Activated CD4-positive, alpha-beta T cell treated with anti-CD3 and anti-CD28 coated beads, Interleukin-2, amount 10 ng/mL, durations not matched to agents 7 days and 5 days (primary cell): ENCODE data around the gene MRGPRX2. TPM values are rescaled to one million over a fixed set of nuclear protein-coding genes. Genes with fewer than 3 reads are reported as not detected.

Experiments used
- CTCF ChIA-PET: fragments of 350-600 bp; sonication (Branson Sonifier 250); formaldehyde crosslinking; loops from one replicate; lab custom pipeline; 2021; ENCODE audit warnings: antibody characterized with exemption; lab: Charles Lee
- POLR2A ChIA-PET: fragments of 350-600 bp; sonication (Branson Sonifier 250); formaldehyde crosslinking; loops from one replicate; lab custom pipeline; 2021; ENCODE audit warnings: antibody characterized with exemption; lab: Charles Lee
- DNase-seq: peaks from one replicate; pipeline ENCODE4 v3.0.0-alpha.2; 2020
- H3K27ac Mint-ChIP-seq: one replicate; pipeline ENCODE4 v1.8.0; 2021; ENCODE audit warnings: mild to moderate bottlenecking, moderate library complexity, mixed read lengths
- H3K27me3 Mint-ChIP-seq: one replicate; pipeline ENCODE4 v1.8.0; 2021; ENCODE audit warnings: mixed read lengths
- H3K36me3 Mint-ChIP-seq: one replicate; pipeline ENCODE4 v1.8.0; 2021; ENCODE audit warnings: low read depth, mixed read lengths
- H3K4me1 Mint-ChIP-seq: one replicate; pipeline ENCODE4 v1.8.0; 2021; ENCODE audit warnings: mixed read lengths
- H3K4me3 Mint-ChIP-seq: one replicate; pipeline ENCODE4 v1.8.0; 2021; ENCODE audit warnings: mild to moderate bottlenecking, moderate library complexity, mixed read lengths
- H3K9me3 Mint-ChIP-seq: one replicate; pipeline ENCODE4 v1.8.0; 2021; ENCODE audit warnings: mixed read lengths
- total RNA-seq, 2 experiments: library from RNA; stranded (reverse); gene quantifications; one replicate each; pipeline ENCODE4 v1.2.3, GENCODE V29; 2021

MRGPRX2 gene
- total RNA-seq, 2 experiments from 2014 or later: not detected

DNA sequence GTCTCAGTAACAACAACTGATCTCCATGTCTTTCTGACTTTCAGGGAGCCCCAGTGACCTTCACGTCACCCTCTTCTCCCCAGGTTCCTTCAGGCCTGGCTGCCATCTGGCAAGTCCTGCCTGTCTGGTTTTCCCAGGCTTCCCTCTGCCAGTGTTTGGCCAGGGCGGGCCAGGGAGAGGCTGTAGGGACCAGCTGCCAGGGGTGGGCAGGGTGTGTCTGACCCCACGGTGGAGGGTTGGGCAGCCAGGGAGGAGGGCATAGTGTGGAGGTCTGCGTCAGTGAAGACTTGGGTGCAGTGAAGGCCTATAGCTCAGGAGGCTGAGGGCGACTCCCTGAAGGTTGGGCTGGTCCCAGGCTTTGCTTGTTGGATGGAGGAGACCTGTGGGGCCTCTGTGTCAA lies 11.9 kb upstream of the MRGPRX2 start:
- Mint-ChIP-seq H3K4me3 (no peak overlapping the region), H3K27ac (no peak overlapping the region), H3K36me3 (no peaks in the 10 kb centered on the region), H3K4me1 (peaks cover 4% of the 10 kb centered on the region), H3K27me3 (peaks cover 6% of the 10 kb centered on the region), H3K9me3 (no peaks in the 10 kb centered on the region)
- ChIA-PET POLR2A (no interaction called here), CTCF (no interaction called here)
- DNase-seq: no peak

DNA sequence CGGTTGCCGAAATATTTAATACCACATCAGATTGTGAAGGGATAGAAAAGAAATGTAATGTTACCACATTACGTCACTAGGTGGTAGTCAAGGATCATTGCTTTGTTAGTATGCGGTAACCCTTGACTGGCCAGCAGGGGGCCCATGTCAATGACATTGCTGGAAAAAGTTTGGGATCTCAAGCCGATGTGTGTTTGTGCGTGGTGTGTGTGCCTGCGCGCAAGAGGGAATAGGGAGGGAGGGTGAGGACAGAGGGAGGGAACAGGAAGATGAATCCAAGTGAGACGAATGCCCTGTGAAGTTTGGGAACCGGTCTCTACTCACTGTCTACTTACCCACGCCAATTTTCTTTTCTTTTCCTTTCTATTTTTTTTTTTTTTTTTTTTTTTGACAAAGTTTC lies 10.7 kb upstream of the MRGPRX2 start:
- ChIA-PET POLR2A (no interaction called here), CTCF (interaction anchor here (0.8 to 1.8 kb wide), 5 partner anchors 11 to 1199 kb away, joined by 3 to 10 read pairs (median 5); partner anchors contain the start of genes E2F8 and MRGPRX2)
- peak overlapping the region; percentile 1 for H3K4me3 Mint-ChIP-seq
- H3K27ac Mint-ChIP-seq: no peak overlapping the region
- peaks cover 4% of the 10 kb centered on the region for H3K4me1 Mint-ChIP-seq
- peaks cover 6% of the 10 kb centered on the region for H3K27me3 Mint-ChIP-seq
- peak; percentile 65 for DNase-seq
- no peaks in the 10 kb centered on the region for H3K36me3 Mint-ChIP-seq
- no peaks in the 10 kb centered on the region for H3K9me3 Mint-ChIP-seq

GRCh38 chr11:19059833-19060232 lies 684 bp downstream of the MRGPRX2 start:
- Mint-ChIP-seq H3K4me1 (peaks cover 18% of the 10 kb centered on the region), H3K36me3 (no peaks in the 10 kb centered on the region), H3K4me3 (no peak overlapping the region), H3K9me3 (no peaks in the 10 kb centered on the region), H3K27ac (no peak overlapping the region), H3K27me3 (peaks cover 13% of the 10 kb centered on the region)
- CTCF ChIA-PET: interaction anchor here (2.1 kb wide), 1 partner anchor 11 kb away, joined by 10 read pairs; no protein-coding TSS in a partner anchor
- DNase-seq: no peak
- POLR2A ChIA-PET: no interaction called here

DNA sequence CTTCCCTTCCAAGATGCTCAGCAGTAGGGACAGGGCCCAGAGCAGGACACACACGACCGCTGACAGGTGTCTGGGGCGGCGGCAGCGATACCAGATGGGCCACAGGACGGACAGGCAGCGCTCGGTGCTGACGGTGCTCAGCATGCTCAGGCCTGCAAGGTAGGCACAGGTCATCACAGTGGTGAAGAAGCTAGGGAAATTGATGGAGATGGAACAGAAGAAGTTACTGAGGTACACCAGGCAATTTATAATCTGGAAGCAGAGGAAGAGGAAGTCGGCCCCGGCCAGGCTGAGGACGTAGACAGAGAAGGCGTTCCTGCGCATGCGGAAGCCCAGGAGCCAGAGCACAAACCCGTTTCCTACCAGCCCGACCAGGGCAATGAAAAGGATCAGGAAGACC lies 4.6 kb downstream of the MRGPRX2 start:
- Mint-ChIP-seq H3K27ac (no peak overlapping the region), H3K27me3 (peaks cover 11% of the 10 kb centered on the region), H3K36me3 (no peaks in the 10 kb centered on the region), H3K9me3 (peaks cover 2% of the 10 kb centered on the region), H3K4me3 (no peak overlapping the region), H3K4me1 (peaks cover 10% of the 10 kb centered on the region)
- CTCF ChIA-PET: no interaction called here
- POLR2A ChIA-PET: no interaction called here
- DNase-seq: no peak

GRCh38 chr11:19055016-19055415 lies 5.5 kb downstream of the MRGPRX2 start:
- peaks cover 1% of the 10 kb centered on the region for H3K4me1 Mint-ChIP-seq
- ChIA-PET POLR2A (no interaction called here), CTCF (no interaction called here)
- DNase-seq: no peak
- H3K27ac Mint-ChIP-seq: no peak overlapping the region
- peaks cover 4% of the 10 kb centered on the region for H3K9me3 Mint-ChIP-seq
- H3K4me3 Mint-ChIP-seq: no peak overlapping the region
- H3K27me3 Mint-ChIP-seq: peaks cover 11% of the 10 kb centered on the region
- H3K36me3 Mint-ChIP-seq: no peaks in the 10 kb centered on the region

- Mint-ChIP-seq H3K27me3 (peaks cover 13% of the 10 kb centered on the region), H3K9me3 (peaks cover 4% of the 10 kb centered on the region), H3K27ac (no peak overlapping the region), H3K36me3 (no peaks in the 10 kb centered on the region), H3K4me3 (no peak overlapping the region), H3K4me1 (no peaks in the 10 kb centered on the region)
- ChIA-PET CTCF (no interaction called here), POLR2A (no interaction called here)
- no peak for DNase-seq
These were observed 6.6 kb downstream of the MRGPRX2 start for GRCh38 chr11:19053909-19054308.

DNA sequence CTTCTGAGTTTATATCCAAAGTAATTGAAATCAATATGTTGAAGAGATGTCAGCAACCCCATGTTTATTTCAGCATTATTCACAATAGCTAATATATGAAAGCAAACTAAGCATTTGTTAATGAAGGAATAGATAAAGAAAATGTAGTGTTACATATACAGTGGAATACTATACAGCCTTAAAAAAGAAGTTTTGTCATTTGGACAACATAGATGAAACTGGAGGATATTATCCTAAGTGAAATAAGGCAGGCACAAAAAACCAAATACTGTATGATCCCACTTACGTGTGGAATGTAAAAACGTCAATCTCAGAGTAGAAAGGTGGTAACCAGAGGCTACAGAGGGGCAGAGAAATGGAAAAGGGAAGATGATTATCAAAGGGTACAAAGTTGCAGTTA lies 10.2 kb downstream of the MRGPRX2 start:
- CTCF ChIA-PET: no interaction called here
- H3K27ac Mint-ChIP-seq: no peak overlapping the region
- no peaks in the 10 kb centered on the region for H3K4me1 Mint-ChIP-seq
- H3K27me3 Mint-ChIP-seq: peaks cover 29% of the 10 kb centered on the region
- DNase-seq: no peak
- POLR2A ChIA-PET: no interaction called here
- peaks cover 4% of the 10 kb centered on the region for H3K9me3 Mint-ChIP-seq
- no peaks in the 10 kb centered on the region for H3K36me3 Mint-ChIP-seq
- H3K4me3 Mint-ChIP-seq: no peak overlapping the region

- Mint-ChIP-seq H3K4me1 (no peaks in the 10 kb centered on the region), H3K36me3 (no peaks in the 10 kb centered on the region), H3K4me3 (no peak overlapping the region), H3K9me3 (peaks cover 4% of the 10 kb centered on the region), H3K27ac (no peak overlapping the region), H3K27me3 (peaks cover 32% of the 10 kb centered on the region)
- POLR2A ChIA-PET: no interaction called here
- CTCF ChIA-PET: no interaction called here
- DNase-seq: no peak
These were observed 11.2 kb downstream of the MRGPRX2 start for GRCh38 chr11:19049351-19049750.

GRCh38 chr11:19040051-19040450 lies 20.5 kb downstream of the MRGPRX2 start:
- no peak overlapping the region for H3K4me3 Mint-ChIP-seq
- DNase-seq: no peak
- peaks cover 26% of the 10 kb centered on the region for H3K27me3 Mint-ChIP-seq
- CTCF ChIA-PET: no interaction called here
- POLR2A ChIA-PET: no interaction called here
- H3K4me1 Mint-ChIP-seq: no peaks in the 10 kb centered on the region
- no peaks in the 10 kb centered on the region for H3K9me3 Mint-ChIP-seq
- H3K36me3 Mint-ChIP-seq: no peaks in the 10 kb centered on the region
- H3K27ac Mint-ChIP-seq: no peak overlapping the region

- DNase-seq: no peak
- Mint-ChIP-seq H3K4me1 (no peaks in the 10 kb centered on the region), H3K27ac (no peak overlapping the region), H3K36me3 (no peaks in the 10 kb centered on the region), H3K27me3 (peaks cover 25% of the 10 kb centered on the region), H3K9me3 (no peaks in the 10 kb centered on the region), H3K4me3 (no peak overlapping the region)
- POLR2A ChIA-PET: no interaction called here
- CTCF ChIA-PET: no interaction called here
These were observed 21.1 kb downstream of the MRGPRX2 start for GRCh38 chr11:19039409-19039808.

- Mint-ChIP-seq H3K9me3 (no peaks in the 10 kb centered on the region), H3K27ac (no peak overlapping the region), H3K4me1 (no peaks in the 10 kb centered on the region), H3K27me3 (peaks cover 8% of the 10 kb centered on the region), H3K4me3 (no peak overlapping the region), H3K36me3 (no peaks in the 10 kb centered on the region)
- CTCF ChIA-PET: no interaction called here
- POLR2A ChIA-PET: no interaction called here
- no peak for DNase-seq
These were observed 27.5 kb downstream of the MRGPRX2 start for GRCh38 chr11:19032990-19033389.

DNA sequence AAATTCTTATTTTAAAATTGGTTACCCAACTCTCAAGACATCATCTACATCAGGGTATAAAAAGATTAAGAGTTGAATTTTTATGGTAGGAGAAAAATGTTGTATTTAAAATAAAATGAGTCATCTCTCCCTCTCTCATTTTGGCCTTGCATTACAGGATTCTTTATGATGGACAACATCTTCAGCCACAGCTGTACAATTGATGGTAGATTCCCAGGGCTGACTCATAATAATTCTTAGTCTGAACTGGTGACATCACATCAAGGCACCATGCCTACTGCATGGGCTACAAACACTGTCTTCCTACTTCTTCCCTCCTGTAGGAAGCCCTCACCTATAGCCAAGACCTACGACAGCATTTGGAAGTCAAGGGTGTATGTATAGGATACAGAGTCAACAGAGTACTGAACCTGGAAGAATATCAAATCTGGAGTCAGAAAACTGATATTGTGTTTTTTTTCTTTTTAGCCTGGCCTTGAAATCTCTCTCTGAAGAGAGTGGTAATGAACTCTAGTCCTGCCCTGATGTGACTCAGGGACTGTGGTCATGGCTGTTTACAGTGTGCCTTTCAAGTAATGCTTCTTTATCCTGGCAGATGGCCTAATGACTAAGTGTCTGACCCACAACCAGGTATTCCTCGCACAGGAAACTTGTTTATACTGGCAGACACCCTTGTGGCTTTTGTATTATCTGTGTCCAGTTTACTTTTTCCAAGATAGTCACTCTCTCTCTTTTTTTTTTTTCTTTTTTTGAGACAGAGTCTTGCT lies 32.5 kb downstream of the MRGPRX2 start:
- DNase-seq: no peak
- CTCF ChIA-PET: no interaction called here
- H3K27ac Mint-ChIP-seq: no peak overlapping the region
- H3K4me3 Mint-ChIP-seq: no peak overlapping the region
- H3K27me3 Mint-ChIP-seq: no peaks in the 10 kb centered on the region
- no peaks in the 10 kb centered on the region for H3K9me3 Mint-ChIP-seq
- H3K36me3 Mint-ChIP-seq: no peaks in the 10 kb centered on the region
- POLR2A ChIA-PET: no interaction called here
- no peaks in the 10 kb centered on the region for H3K4me1 Mint-ChIP-seq

DNA sequence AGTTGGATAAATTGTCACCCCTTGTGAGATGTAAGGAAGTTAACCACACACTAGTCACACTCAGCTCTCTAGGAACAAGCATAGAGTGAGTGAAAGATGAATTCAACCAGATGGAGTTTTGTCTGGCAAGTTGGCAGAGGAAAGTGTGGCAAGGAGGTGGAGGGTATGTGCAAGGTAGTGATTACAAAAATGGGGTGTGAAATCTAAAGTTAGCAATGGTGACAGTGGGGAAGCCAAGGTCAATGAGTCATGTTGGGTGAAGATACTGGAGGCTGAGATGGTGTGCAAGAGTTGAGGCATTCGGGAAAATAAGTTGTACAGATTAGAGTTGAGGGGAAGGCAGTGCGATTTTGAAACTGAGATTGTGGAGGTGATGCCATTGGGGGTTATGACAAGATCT lies 33.7 kb downstream of the MRGPRX2 start:
- H3K27ac Mint-ChIP-seq: no peak overlapping the region
- CTCF ChIA-PET: no interaction called here
- POLR2A ChIA-PET: no interaction called here
- H3K4me3 Mint-ChIP-seq: no peak overlapping the region
- H3K4me1 Mint-ChIP-seq: no peaks in the 10 kb centered on the region
- DNase-seq: no peak
- H3K27me3 Mint-ChIP-seq: peaks cover 3% of the 10 kb centered on the region
- no peaks in the 10 kb centered on the region for H3K36me3 Mint-ChIP-seq
- H3K9me3 Mint-ChIP-seq: no peaks in the 10 kb centered on the region
